Left cardiac atrium (tissue), 4 donors: Measurements from ENCODE around the gene OBI1. TPM values are rescaled to one million over a fixed set of nuclear protein-coding genes. Genes with fewer than 3 reads are reported as not detected.

Experiments used
- ATAC-seq, 2 donors: fragments of 200-7000 bp; cut with Tn5 transposase; one replicate each; pipeline ENCODE4 v1.9.1; 2020; ENCODE audit warnings: mild to moderate bottlenecking in 2 of 2, moderate library complexity in 2 of 2
- DNase-seq: peaks from one replicate; pipeline ENCODE4 v3.0.0-alpha.2; 2020
- intact Hi-C, 2 donors: fragments of 100-400 bp; cut with DNase I; formaldehyde crosslinking; loops; one replicate each; pipeline versions ENCODE4 v1.14.1 to v1.15.1; 2022 to 2023
- total RNA-seq, 2 donors: library from RNA; stranded (reverse); fragmentation: NEBNext Ultra II Directional; extraction: Animal tissue kit (Norgen Biotek cat#: 25700); gene quantifications; one replicate each; pipeline ENCODE4 v1.2.1, GENCODE V29; 2021
- donor health status: DM: no; HTN: yes; CAD: no.
- donor health status: DM: no; HTN: yes; CAD: no; lungs with severe emphysema.
- donor health status: DM: yes; HTN: yes; CAD: no.
- donor health status: Dilated cardiomyopathy.

The OBI1 gene
- total RNA-seq, 2 donors from 2014 or later = 8.4 to 8.9 TPM

DNA sequence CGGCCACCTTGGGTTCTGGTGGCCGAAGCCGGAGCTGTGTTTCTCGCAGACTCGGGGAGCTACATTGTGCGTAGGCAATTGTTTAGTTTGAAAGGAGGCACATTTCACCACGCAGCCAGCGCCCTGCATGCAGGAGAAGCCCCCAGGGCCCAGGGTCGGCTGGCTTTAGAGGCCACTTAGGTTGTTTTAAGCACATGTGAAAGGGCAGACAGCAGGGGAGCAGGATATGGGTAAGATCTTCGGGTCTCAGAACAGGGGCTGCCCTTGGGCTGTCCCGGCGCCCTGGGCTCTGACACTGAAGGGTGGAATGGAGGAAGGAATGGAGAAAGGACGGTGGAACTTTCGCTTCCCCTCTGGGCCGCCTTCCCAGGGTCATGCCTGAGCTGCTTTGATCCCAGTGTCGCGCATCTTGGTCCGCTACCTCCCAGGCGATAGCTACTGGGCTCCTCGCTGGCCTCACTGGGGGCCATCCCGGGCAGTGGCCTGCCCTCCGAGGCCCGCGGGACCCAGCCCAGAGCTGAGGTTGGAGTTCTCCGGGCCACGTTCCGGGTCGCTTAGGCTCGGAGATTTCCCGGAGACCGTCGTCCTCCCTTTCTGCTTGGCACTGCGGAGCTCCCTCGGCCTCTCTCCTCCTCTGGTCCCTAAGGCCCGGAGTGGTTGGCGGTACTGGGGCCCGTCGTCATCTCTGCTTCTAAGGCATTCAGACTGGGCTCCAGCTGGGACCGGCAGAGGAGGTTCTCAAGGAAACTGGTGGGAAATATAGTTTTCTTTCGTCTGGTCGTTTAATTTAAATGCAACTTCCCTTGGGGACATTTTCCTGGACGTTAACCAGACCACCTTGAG lies 51.3 kb downstream of the OBI1 start:
- intact Hi-C loops = no loop called here
- ATAC-seq = no peak
- no peak for DNase-seq

DNA sequence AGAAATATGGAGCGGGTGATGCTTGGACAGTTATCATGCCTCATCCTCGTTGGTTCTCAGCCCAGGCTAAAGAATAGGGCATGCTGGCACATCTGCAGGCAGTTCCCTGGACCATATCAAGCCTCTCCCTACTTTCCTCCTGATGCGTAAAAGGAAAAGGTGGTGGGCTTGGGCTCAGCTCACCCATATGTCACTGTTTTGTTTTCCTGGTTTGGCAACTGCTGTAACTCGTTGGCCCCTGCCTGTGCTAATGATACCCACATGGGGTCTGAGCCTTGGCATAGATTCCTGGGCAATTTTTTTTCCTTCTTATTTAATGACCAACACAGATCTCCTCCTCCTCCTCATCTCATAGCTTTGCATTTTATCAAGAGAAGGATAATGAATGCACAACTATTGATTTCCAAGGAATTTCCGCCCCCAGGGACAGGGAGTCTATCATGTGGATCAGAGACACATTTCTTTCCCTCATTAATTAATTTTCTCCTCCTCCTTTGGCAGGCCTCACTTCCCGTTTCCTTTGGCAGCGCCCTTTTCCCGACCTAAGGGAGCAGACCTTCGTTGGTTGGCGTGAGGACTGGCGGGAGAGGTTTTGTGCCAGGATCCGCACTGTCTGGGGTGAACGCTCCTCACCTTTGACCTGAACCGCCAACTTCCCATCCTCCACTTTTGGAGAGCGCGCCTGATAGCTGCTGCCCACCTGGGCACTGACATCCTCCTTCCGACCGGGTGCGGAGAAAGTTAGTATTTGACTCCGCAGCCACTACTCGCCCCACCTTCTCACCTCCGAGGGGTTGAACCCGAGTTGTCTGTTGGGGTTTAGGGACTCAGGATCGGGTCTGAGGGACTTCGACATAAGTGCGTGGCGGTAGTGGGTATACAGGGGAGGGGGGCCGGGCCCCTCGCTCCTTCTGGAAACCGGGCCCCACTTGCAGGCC lies 52.2 kb downstream of the OBI1 start:
- intact Hi-C loops = no loop called here
- ATAC-seq (no peak), DNase-seq (no peak)

DNA sequence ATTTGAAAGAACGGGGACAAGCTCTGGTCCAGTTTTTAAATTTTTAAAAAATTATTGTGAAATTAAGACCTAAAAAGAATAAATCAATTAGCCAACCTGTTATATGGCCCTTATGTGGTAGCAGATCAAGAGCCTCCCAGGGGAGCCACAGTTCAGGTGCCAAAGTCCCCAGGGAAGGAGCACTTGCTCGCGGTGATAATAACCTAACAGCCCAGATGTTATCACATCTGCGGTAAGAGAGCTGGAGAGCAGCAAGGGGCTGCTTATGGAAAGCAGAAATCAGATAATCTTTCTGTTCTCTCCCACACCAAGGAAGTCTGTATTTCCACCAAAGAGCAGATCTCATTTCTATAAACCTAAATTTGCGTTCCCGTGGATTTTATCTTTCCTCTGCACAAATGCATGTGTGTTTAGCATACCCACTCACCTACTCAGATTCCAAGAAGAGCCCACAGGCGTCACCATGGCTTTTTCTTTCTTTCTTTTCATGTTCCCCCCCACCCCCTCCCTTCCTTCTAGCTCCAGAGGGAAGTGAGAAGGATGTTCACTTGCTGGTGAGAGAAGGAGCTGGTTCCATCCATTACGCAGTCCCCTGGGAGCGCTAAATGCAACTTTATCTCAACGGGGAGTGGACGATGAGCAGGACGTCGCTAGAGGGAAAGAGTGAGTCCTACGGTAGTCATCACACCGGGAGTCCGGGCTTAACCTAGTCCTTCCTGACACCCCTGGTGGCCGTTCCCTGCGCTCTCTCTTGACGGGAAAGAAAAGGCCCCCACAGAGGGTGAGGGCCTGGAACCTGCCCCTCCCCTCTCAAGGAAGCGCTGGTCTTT lies 54.0 kb downstream of the OBI1 start:
- no peak for ATAC-seq
- DNase-seq = no peak
- intact Hi-C loops = no loop called here

DNA sequence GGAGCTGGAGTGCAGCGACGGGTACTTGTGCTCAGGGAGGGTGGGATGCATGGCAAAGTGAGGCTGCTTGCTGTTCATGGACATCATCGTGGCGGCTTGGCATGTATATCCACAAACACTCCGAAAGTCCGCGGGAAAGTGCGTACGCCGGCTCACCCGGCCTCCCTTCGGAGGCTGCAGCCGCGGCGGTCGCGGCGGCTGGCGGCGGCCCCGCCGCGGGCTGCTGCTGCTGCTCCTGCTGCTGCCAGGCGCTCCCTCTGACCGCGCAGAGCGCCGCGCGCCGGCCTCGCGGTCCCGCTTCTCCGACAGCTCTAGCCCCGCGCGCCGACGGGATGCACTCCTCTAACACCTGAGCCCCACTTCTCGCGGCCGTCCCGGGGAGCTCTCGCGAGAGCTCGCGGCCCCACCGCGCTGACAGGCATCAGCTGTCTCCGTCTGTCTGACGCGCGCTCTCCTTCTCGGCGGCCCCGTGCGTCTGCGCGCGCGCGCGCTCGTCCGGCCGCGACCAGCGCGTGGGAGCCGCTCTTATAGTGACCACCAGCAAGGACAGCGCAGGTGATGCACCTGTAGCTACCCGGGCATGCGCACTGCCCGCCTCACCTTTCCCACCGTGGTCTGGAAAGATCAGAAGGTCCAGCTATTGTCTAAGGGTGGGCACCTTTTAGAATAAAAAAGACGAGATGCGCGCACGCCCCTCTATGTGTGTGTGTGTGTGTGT lies 55.6 kb downstream of the OBI1 start, which contains the start of gene POU4F1:
Gene POU4F1 (minus strand): TSS at position 313 of the 718 bp plus-strand sequence. CDS start 226 bp downstream, at position 87.
- no peak for DNase-seq
- ATAC-seq = peak; percentile 29 to 45
- intact Hi-C loops = no loop called here

DNA sequence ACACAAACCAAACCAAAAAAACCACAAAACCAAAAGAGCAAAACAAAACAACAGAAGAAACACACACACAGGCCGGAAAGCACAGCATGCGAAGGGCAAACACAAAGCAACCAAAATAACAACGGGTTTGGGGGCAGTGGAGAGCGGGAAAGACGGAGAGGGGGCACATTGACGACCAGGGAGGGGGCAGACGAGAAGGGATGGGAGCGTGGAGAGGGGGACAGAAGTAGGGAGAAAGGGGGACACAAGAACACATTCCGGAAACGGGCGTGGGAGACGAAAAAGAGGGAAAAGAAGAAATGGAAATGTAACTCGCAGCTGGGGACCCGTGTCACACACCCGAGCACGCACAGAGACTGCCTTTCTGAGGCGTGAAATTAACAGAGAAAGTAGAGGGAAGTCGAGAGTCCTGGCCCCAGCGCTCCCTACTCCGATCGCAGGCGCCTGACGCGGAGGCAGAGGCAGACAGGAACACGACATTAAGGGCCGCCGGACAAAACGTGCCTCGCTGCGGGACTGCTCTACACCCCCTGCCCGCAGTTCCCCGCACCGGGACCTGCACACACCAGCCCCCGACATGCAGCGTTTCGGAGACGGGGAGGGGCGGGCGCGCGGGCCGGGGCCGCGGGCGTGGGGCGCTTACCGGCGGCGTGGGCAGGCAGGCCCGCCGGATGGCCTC lies 56.3 kb downstream of the OBI1 start:
- intact Hi-C loops = no loop called here
- no peak for ATAC-seq
- DNase-seq = no peak

DNA sequence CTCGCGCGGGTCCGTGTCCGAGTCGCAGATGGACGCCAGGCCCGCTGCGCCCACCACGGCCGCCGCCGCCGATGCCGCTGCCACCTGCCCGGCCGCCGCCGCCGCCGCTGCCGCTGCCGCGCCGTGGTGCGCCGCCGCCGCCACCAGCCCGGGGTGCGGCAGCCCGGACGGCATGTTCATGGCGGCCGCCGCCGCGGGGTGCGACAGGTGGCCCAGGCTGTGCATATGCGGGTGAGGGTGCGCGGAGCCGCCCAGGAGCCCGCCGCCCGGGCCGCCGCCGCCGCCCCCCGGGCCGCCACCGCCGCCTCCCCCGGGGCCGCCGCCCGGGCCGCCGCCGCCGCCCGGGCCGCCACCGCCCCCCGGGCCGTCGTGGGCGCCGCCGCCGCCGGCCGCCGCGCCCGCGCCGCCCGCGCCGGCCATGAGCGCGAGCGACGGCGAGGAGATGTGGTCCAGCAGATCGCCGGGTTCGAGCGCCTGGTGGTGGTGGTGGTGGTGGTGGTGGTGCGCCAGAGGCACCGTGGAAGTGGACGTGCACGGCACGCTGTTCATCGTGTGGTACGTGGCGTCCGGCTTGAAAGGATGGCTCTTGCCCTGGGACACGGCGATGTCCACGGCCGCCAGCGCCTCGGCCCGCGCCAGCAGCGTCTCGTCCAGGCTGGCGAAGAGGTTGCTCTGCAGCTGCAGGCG lies 56.9 kb downstream of the OBI1 start:
- no peak for ATAC-seq
- intact Hi-C loops = no loop called here
- DNase-seq = no peak

DNA sequence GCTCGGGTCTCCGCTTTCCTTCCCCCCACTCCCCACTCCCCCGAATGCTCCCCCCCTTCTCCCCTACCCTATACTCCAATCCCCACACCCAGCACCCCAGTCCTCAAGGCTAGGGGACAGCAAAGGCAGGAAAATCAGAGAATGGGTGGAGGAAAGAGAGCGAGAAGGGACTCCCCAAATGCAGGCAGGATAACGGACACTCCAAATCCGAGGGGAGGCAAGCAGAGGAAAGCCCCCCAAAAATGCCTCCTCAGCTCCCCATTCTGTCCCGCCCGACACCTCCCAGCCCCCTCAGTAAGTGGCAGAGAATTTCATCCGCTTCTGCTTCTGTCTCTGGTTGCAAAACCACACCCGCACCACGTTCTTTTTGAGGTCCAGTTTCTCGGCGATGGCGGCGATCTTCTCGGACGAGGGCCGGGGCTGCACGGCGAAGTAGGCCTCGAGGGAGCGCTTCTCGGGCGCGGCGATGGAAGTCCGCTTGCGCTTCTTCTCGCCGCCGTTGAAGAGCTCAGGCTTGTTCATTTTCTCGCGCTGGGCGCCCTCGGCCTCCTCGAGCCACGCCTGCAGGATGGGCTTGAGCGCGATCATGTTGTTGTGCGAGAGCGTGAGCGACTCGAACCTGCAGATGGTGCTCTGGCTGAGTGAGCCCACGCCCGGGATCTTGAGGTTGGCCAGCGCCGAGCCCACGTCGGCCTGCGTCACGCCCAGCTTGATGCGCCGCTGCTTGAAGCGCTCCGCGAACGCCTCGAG lies 57.7 kb downstream of the OBI1 start:
- intact Hi-C loops = no loop called here
- no peak for DNase-seq
- no peak for ATAC-seq

DNA sequence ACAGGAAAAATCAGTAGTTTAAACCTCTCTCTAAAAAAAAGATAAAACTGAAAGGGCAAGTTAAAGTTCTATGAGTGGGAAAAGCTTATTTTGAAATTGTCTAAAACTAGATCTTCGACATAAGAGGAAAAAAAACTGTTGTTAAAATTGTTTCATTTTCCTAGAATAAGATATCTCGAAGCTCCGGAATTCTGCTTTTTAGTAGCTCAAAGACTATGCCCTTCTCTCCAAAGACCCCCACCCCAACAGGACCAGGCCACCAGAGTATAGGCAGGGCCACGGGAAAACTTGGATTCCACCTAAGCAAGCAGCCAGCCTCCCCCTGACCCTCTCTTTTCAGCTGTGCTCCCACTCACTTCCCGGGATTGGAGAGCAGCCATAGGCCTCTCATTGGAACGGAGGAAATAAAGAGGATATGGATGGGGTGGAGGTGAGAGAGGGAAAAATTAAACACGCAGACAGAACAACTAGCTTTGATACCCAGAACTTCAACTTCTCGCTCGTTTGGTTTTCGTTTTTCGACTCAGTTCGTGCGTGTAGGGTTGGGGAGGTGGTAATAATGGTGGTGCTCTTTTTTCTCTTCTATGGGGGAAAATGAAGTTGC lies 58.6 kb downstream of the OBI1 start:
- intact Hi-C loops = no loop called here
- no peak for ATAC-seq
- DNase-seq = no peak

DNA sequence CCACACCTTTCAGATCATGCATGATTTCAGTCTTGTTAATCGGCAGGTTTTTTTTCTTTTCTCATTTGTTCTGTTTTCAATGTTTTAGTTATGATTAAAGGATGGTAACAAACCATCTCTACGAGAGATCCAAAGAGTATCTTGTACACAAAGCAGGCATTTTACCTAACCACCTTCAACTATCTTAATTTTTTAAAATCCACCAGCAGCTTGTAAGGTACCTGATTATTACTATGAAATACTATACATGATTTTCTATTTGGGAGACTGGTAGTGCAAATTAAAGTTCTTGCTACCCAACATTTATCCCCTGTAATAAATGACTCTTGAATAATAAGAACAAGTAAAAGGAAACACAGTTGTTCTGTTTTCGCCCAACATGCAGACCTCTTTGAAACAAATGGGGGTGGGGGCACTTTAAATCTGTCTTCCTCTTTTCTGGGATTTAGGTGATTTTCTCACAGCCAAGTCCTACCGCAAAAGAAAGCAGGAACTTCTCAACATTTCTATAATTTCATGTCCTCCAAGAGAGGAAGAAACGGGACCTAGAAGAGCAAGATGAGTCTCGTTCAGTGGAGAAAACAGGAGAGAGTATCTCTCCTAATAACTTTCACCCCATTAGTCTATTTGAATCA lies 59.2 kb downstream of the OBI1 start:
- intact Hi-C loops = no loop called here

DNA sequence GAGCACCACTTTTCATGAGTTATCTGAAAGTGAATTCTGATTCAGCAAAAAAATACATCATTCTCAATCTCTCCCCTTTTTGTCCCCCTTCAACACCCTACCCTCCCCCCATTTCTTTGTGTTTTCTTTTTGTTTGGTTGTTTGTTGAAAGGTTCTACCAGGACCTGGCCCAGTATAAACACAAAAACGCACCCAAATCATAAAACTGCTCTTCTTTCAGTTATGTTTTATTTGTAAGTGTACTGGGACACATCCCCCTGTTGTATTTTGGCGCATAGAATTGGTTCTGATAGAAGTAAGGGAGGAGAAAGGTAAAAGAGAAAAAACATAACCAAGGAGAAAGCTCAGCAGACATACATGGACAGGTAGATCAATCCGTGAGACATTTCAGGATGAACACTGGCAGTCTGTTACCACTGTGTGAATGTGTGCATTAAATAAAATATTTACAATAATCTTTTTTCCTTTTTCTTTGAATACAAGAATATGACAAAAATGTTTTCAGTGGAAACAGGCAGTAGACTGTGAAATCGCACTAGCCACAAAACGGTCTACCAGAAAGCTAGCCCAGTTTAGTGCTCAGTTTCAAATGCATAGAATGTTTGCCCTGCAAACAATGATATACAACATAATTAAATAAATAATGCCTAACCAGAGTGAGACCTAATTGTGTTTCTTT lies 59.9 kb downstream of the OBI1 start:
- intact Hi-C loops = no loop called here
- ATAC-seq (no peak), DNase-seq (no peak)

More for the DNA sequence above, 59.2 kb downstream of the OBI1 start:
- ATAC-seq (no peak), DNase-seq (no peak)

DNA sequence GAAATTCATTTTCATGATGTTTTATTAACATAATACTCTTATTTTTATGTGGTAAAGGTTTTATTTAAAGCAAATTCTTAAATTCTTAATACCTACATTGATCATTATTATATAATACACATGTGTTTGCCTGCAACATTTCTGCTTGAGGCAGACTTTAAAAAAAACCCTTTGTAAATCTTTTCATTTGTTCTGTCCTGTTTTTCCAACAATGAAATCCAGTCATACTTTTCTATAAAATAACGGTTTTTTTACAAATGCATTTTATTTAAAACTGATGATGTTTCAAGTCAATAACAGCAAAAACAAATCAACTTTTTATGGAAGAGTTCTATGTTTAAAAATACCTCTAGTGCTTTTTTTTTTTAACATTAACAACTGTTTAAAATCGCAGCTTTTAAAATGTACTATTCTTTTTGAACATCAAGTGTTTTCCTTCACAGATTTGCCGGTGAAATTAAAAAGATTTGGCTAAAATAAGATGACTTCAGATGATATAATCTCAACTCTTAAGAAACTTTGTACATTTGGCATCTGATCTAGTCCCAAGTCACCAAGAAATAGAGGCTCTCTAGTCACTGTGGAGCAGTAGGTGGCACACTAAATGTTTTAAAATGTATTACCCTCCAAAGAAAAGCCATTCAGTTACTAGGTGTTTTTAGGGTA lies 60.7 kb downstream of the OBI1 start:
- DNase-seq (no peak), ATAC-seq (no peak)
- intact Hi-C loops = no loop called here

DNA sequence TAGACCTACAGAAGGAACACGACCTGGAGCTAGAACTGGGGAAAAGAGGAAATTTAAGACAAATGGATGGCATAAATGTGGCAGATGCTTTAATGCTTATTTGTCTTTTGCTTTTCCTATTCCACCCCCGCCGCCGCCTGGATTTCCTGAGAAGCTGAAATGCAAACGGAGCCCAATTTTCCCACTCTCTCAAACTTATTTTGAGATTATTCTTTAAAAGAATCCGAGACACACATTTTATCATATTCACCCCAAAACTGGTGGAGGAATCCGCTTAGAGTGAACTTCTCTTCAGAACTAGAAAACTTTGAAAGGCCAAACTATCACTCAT lies 61.4 kb downstream of the OBI1 start:
- ATAC-seq (no peak), DNase-seq (no peak)
- intact Hi-C loops = no loop called here

DNA sequence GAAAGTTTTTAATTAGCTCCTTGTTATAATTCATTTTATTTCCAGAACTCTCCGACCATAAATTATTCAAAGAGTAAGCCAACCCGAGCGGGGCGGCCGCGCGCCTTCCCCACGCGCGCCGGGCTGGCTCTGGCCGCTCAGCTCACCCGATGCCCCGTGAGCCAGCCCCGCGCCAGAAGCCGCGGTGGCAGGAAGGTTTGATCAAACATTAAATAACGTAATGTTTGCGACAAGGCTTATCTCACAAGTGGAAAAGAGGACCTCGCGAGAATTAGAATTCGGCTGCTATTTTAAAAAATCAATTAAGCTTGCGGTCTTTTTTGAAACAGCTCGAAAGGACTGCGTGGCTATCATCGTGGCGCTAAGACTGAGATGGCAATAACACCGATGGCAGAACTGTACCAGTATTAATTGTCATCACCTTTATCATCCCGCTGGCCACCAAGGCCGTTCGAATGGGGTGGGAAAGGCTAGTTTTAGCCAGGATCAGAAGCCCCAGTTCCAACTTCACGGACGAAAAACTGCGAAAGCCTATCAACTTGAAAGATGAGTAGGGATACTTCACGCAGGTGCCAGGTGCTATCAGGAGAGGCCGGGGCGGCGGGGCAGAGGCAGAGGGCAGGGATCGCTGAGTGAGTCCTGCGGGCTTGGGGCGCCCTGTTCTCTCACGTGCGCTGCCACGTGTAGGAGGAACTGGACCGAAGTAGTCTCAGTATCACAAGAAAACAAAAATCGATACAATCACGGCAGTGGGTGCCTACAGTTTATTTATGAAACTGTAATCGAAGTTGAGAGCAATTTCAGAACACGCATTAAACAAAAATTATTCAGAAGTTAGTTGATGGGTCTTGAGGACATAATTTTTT lies 62.0 kb downstream of the OBI1 start:
- intact Hi-C loops = no loop called here
- ATAC-seq (no peak), DNase-seq (no peak)

DNA sequence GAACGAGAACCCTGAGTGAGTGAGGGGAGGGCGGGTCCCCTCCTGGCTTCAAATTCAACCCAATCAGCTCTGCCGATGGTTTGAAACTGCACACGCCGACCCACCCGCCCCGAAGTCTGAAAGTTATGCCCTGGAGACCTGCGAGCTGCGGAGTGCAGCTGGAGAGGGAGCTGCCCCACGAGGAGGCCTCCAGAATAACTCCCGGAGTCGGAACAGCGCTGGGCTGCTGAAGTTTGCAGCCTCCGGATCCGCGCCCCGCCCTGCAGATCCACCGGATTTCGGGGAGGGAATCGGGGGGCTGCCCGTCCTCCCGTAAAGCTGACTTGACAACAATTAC lies 62.6 kb downstream of the OBI1 start:
- DNase-seq (no peak), ATAC-seq (no peak)
- intact Hi-C loops = no loop called here
